Stimulated activated memory B cell treated with anti-CD40 and anti-IgM and Interleukin-4, amounts not matched to agents 10 μg/mL and 1 μg/mL and 100 μg/mL, for 72 hours (primary cell): ENCODE data around the gene GDPD5.

ENCODE experiments used
- ATAC-seq: fragments of 150-1000 bp; cut with Tn5 transposase; 2 replicates; pipeline ENCODE4 v1.10.0; 2021
- H3K27ac Mint-ChIP-seq: one replicate; pipeline ENCODE4 v1.8.0; 2022; ENCODE audit warnings: mild to moderate bottlenecking, mixed read lengths
- H3K27me3 Mint-ChIP-seq: one replicate; pipeline ENCODE4 v1.8.0; 2022; ENCODE audit warnings: mixed read lengths
- H3K36me3 Mint-ChIP-seq: one replicate; pipeline ENCODE4 v1.8.0; 2022; ENCODE audit warnings: mixed read lengths
- H3K4me1 Mint-ChIP-seq: one replicate; pipeline ENCODE4 v1.8.0; 2022; ENCODE audit warnings: mixed read lengths
- H3K4me3 Mint-ChIP-seq: one replicate; pipeline ENCODE4 v1.8.0; 2022; ENCODE audit warnings: mild to moderate bottlenecking, moderate library complexity, mixed read lengths
- H3K9me3 Mint-ChIP-seq: one replicate; pipeline ENCODE4 v1.8.0; 2022; ENCODE audit warnings: mixed read lengths

Gene GDPD5

DNA sequence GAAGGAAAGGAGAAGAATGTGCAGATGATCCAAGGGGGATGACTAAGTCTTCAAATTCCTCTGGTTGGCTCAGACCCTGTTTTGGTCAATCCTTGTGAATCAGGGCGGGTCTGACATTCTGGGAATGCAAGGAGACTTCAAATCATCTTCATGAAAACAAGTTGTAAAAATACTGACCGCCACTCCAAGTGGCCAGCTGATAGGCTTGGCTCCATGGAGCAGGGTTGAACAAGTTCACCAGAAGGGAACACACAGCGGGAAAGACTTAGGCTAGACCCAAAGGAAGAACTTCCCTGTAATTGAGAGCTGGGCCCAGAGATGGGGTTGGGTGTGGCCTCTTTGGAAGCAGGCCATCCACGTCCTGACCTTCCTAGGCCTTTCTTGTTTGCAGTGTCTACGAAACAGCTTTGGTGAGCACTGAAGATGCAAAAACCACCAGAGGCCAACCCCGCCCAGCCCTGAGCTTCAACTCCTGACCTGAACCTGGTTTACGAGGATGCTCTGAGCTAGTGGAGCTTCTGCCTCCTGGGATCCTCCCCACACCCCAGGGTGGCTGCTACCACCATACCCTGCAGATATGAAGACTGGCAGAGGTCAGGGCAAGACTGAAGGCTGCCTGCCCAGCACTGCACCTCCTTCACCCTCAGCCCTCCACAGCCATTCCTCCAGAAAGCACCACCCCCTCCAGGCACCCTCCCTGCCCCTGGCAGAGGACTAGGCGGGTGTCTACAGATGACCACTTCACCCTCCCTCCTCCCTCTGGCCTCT is 26.1 kb downstream of the GDPD5 start:
- H3K27ac Mint-ChIP-seq = no peak overlapping the region
- ATAC-seq = peak; percentile 6
- H3K36me3 Mint-ChIP-seq = no peaks in the 10 kb centered on the region
- H3K4me3 Mint-ChIP-seq = no peak overlapping the region
- no peaks in the 10 kb centered on the region for H3K9me3 Mint-ChIP-seq
- H3K27me3 Mint-ChIP-seq = no peaks in the 10 kb centered on the region
- H3K4me1 Mint-ChIP-seq = peaks cover 57% of the 10 kb centered on the region

DNA sequence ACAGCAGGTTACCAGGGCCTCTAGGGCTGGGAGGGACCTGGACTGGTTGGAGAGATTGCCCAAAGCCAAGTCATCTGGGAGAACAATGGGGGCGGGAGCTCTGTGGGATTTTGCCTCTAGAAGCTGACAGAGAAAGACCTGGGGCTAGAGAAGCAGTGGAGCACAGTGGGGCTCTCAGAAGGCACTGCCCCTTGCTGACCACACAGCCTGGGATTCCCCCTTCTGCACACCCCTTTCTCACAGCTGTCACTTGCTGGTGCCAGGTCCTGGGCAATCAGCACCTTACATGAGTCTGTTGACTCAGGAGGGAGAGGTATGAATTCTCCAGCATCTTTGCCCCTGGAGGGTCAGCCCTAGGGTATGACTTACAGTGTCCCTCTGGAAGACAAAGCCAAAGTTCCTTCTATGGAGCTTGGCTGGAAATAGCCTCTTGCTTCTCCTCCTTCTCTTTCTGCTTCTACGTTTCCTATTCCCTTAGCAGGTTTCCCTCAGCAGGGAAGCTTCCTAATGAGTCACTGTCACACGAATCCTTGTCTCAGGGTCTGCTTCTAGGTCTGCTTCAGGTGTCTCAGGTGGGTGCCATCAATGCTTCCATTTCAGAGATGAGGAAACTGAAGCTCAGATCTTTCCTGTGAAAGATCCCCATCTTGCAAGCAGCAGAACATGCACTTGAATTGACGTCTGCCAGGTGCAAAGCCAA is 27.0 kb downstream of the GDPD5 start:
- no peak for ATAC-seq
- H3K27ac Mint-ChIP-seq = no peak overlapping the region

DNA sequence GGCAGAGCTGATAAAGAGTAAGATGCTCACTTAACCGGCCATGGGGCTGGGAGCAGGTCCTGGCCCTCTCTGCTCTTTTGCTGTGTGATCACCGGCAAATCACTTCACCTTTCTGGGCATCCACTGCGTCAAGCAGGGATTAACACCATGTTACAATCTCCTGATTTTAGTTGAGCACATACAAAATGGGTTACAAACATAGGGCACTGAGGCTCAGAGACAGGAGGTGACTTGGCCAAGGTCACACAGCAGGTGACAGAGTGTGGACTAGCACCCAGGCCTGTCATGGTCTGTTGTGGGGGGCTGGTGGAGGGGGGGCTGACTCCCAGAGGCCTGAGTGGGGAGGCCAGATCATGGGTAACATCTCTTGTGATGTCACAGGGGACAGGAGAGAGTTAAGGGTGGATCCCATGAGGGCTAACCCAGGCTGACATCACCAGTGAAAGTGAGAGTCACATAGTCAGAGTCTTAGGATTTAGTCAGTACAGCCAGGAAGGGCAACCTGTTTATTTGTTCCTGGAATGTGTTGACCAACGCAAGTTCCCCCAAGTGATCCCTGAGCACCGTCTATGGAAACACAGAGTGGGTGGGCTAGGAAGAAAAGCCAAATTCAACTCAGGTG is 27.8 kb downstream of the GDPD5 start:
- H3K4me3 Mint-ChIP-seq = no peak overlapping the region
- peaks cover 46% of the 10 kb centered on the region for H3K4me1 Mint-ChIP-seq
- ATAC-seq = no peak
- H3K27me3 Mint-ChIP-seq = no peaks in the 10 kb centered on the region
- H3K36me3 Mint-ChIP-seq = no peaks in the 10 kb centered on the region
- no peaks in the 10 kb centered on the region for H3K9me3 Mint-ChIP-seq
- H3K27ac Mint-ChIP-seq = no peak overlapping the region

More for the DNA sequence above, 27.0 kb downstream of the GDPD5 start:
- Mint-ChIP-seq H3K36me3 (no peaks in the 10 kb centered on the region), H3K9me3 (no peaks in the 10 kb centered on the region), H3K4me3 (no peak overlapping the region), H3K27me3 (no peaks in the 10 kb centered on the region), H3K4me1 (peaks cover 49% of the 10 kb centered on the region)

DNA sequence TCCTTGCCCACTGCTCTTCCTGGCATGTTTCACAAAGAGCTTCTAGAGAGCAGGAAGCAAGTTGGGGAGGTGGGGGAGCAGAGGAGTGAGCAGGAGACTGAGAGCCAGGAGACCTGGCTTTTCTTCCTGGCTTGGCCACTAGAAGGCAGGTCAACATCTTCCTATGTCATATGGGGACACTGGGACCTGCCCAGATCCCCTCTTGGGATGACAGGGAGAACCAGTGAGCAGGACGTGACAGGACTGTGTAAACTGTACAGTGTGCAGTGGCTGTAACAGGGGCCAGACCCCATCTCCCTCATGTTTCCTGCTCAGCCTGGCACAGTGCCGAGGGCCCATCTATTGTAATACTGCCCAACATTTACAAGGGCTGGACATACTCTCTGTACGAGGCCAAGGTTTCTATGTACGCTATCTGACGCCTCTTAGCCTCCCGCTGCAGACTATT is 29.4 kb downstream of the GDPD5 start:
- Mint-ChIP-seq H3K4me3 (no peak overlapping the region), H3K36me3 (no peaks in the 10 kb centered on the region), H3K4me1 (peaks cover 44% of the 10 kb centered on the region), H3K27me3 (no peaks in the 10 kb centered on the region), H3K9me3 (no peaks in the 10 kb centered on the region), H3K27ac (peak overlapping the region; percentile 48)
- no peak for ATAC-seq

DNA sequence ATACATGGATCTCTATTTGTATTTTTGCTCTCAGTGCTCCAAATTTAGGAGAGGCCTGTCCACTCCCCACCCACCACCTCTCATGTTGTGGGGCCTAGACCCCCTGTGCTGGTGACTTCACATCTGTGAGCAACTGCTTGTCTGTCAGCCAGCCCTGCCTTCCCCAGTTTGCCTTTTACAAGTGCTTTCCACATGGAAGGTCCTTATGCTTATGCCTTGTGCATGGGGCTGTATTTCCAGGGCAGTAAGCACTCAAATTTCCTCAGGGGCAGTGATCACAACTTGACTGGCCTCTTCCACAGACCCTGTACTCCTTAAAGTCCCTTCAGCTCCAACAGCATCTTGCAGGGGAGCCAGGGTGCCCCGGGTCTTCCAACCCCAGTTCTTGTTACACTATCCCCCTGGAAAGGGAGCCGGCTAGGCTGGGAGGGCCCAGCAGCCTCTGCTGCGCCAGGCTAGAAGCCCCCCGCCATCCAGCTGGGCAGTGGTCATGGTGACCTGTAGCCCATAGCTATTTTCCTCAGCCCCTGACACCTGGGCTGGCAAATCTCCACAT is 29.9 kb downstream of the GDPD5 start:
- Mint-ChIP-seq H3K4me1 (peaks cover 42% of the 10 kb centered on the region), H3K9me3 (no peaks in the 10 kb centered on the region), H3K4me3 (no peak overlapping the region), H3K27me3 (no peaks in the 10 kb centered on the region), H3K36me3 (no peaks in the 10 kb centered on the region), H3K27ac (peak overlapping the region; percentile 48)
- no peak for ATAC-seq

DNA sequence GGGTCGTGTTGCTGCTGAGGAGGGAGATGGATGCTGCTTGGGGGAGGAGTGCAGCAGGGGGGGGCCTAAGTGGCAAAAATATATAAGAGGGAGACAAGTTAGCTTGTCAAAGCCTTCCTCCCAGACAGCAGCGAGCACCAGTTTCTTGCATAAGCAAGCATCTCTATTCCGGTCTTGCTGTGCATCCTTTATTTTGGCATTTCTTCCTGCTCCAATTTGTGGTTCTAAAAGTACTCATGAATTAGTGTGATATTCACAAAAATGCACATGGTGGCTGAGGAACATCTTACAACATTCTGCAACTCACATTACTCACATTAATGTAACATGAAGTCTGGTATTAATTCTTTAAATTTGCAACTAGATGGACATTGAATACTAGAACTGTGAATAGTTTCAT is 32.1 kb downstream of the GDPD5 start:
- H3K9me3 Mint-ChIP-seq = no peaks in the 10 kb centered on the region
- peaks cover 3% of the 10 kb centered on the region for H3K36me3 Mint-ChIP-seq
- H3K27me3 Mint-ChIP-seq = no peaks in the 10 kb centered on the region
- H3K4me3 Mint-ChIP-seq = no peak overlapping the region
- H3K4me1 Mint-ChIP-seq = peaks cover 37% of the 10 kb centered on the region
- no peak for ATAC-seq
- peak overlapping the region; percentile 80 for H3K27ac Mint-ChIP-seq

DNA sequence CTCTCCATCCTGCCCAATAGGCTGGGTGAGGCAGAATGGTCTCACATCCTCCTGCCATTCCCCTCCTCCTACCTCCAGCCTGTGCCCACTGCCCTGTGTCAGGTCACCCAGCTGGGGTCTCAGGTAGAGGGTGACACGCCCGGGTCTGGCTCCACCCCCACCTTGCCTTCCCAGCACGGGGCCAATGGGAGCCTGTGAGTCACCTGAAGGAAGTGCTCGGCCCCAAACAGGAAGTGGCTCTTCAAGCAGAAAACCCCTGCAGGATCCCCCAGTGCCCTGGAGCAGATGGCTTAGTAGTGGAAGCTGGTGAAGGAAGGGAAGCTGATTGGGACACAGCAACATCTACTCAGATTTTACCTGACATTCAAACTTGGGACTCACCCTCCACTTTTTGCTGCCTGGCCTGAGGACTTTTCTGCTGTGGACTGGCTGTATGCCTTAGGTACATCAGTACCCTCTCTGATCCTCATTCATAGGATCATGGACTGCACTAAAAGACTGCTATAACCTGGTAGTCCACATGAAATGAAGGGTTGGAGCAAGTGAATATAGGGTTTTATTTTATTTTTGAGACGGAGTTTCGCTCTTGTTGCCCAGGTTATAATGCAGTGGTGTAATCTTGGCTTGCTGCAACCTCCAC is 33.4 kb downstream of the GDPD5 start:
- ATAC-seq = peak; percentile 85
- Mint-ChIP-seq H3K36me3 (peaks cover 6% of the 10 kb centered on the region), H3K27me3 (no peaks in the 10 kb centered on the region), H3K4me1 (peaks cover 31% of the 10 kb centered on the region), H3K9me3 (no peaks in the 10 kb centered on the region), H3K4me3 (peak overlapping the region; percentile 37), H3K27ac (peak overlapping the region; percentile 80)

DNA sequence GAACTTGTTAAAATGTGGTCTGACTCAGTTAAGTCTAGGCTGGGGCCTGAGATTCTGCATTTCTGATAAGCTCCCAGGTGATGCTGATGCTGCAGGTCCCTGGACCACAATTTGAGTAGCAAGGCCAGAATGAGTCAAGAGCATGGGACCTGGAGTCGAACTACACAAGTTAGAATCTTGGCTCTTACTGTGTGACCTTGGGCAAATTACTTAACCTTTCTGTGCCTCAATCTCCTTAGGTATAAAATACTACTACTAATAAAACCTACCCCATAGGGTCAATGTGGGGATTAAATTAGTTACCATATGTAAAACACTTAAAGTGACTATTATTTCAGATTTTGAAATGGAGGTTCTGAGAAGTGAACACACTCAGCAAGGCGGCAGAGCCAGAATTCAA is 34.3 kb downstream of the GDPD5 start:
- no peak overlapping the region for H3K4me3 Mint-ChIP-seq
- H3K27me3 Mint-ChIP-seq = no peaks in the 10 kb centered on the region
- peaks cover 6% of the 10 kb centered on the region for H3K36me3 Mint-ChIP-seq
- no peaks in the 10 kb centered on the region for H3K9me3 Mint-ChIP-seq
- no peak for ATAC-seq
- peaks cover 31% of the 10 kb centered on the region for H3K4me1 Mint-ChIP-seq
- H3K27ac Mint-ChIP-seq = peak overlapping the region; percentile 40

DNA sequence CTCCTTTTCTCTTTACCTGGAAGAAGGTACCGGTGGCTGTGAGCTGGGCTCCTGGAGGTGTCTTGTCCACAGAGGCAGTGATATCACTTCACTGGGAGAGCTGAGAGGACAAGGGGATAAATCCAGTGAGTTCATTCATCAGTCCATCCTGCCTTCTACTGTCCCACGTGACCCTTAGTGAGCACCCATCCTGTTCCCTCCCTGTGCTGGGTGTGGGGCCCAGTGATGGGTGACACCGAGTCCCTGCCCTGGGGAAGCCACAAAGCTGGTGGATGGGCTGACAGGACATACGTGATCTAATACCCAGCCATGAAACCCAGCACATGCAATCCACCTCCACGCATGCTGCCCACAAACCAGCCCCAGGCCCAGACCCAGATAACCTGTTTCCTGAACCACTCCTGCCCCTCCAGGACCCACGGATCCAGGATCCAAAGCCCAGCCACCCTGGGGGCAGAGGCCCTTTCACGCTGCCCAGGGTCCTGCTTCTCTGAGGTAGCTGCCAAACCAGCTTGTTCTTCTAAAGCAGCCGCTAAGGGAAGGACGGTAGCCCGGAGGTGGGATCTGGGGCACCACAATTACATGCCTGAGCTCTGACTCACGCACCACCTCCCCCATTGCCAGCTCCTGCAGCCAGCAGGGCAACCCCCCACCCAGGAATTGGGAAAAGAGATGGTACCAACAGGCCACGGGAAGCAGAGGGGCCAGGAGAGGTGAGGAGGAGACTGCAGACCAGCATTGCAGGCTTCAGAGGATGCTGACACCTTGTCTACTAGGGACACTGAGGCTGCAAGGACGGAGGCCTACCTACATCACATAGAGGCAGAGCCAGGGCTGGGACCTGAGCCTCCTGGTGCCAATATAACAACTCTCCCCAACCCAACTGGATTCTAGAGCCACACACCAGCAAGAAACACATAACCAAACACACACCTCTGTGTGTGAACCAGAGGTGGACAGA is 35.2 kb downstream of the GDPD5 start:
- ATAC-seq = no peak
- peak overlapping the region; percentile 40 for H3K27ac Mint-ChIP-seq
- no peaks in the 10 kb centered on the region for H3K27me3 Mint-ChIP-seq
- H3K36me3 Mint-ChIP-seq = peaks cover 6% of the 10 kb centered on the region
- no peaks in the 10 kb centered on the region for H3K9me3 Mint-ChIP-seq
- H3K4me1 Mint-ChIP-seq = peaks cover 25% of the 10 kb centered on the region
- H3K4me3 Mint-ChIP-seq = no peak overlapping the region

DNA sequence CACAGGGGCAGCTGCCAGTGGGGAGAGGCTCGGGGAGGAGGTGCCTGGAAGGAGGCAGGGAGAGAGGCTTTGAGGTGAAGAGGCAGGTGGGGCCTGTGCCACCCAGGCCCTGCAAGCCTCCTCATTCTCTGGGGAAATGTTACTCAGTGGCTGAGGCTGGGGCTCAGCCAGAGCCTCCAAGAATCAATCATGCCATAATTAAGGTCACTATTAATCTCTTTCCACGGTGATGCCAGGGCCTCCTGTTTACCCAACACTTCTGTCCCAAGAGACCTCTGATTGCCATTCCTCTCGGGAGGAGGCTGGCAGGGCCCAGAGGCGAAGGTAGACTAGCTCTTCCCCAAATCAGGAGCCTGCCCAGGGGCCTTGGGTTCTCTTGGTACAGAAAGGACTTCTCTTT is 38.4 kb downstream of the GDPD5 start:
- Mint-ChIP-seq H3K27ac (no peak overlapping the region), H3K4me3 (no peak overlapping the region), H3K9me3 (no peaks in the 10 kb centered on the region), H3K36me3 (peaks cover 10% of the 10 kb centered on the region), H3K4me1 (peaks cover 18% of the 10 kb centered on the region), H3K27me3 (no peaks in the 10 kb centered on the region)
- no peak for ATAC-seq

DNA sequence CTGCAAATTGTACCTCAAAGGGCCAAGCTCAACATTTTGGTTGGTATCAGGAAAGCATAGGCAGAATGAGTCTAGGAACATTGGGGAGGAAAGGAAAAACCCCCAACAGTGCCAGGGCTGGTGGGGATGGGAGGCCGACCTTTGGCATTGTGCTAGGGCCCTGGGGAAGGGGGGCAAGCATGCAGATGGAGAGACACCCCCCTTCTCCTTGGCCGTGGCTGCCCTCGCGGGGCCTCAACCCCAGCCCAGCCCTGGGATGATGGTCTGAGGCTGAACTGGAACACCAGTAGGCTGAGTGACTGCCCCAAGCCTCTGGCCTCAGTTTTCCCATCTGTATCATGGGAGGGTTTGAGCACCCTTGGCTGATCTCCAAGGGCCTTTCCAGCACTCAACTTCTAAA is 40.0 kb downstream of the GDPD5 start:
- no peaks in the 10 kb centered on the region for H3K27me3 Mint-ChIP-seq
- H3K4me3 Mint-ChIP-seq = no peak overlapping the region
- peaks cover 13% of the 10 kb centered on the region for H3K36me3 Mint-ChIP-seq
- ATAC-seq = no peak
- H3K4me1 Mint-ChIP-seq = peaks cover 12% of the 10 kb centered on the region
- H3K27ac Mint-ChIP-seq = no peak overlapping the region
- H3K9me3 Mint-ChIP-seq = no peaks in the 10 kb centered on the region

DNA sequence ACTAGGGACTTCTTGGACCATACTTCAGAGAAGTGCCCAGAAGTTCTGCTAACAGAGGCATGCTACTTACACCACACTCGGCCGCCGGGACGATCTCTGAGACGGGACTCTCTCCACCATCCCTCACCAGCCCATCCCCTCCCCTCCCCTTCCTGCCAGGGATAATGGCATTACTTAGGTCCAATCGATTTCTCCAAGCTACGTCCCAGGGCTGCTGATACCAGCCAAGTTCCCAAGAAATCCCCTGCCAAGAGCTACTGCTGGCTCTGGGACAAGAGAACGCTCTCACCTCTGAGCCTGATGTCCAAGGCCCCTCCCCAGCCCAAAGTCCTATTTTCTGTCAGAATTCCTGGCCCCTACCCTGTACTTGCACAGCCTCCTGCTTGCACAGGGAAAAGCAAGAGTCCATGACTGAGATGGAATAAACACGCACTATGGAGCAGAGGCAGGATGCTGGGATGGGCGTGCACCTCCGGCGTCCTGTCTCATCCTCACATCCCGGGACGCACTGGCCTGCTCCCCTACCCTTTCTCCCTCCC is 42.7 kb downstream of the GDPD5 start:
- H3K9me3 Mint-ChIP-seq = no peaks in the 10 kb centered on the region
- no peak overlapping the region for H3K27ac Mint-ChIP-seq
- peaks cover 13% of the 10 kb centered on the region for H3K4me1 Mint-ChIP-seq
- no peak for ATAC-seq
- no peaks in the 10 kb centered on the region for H3K27me3 Mint-ChIP-seq
- no peak overlapping the region for H3K4me3 Mint-ChIP-seq
- H3K36me3 Mint-ChIP-seq = peaks cover 7% of the 10 kb centered on the region

DNA sequence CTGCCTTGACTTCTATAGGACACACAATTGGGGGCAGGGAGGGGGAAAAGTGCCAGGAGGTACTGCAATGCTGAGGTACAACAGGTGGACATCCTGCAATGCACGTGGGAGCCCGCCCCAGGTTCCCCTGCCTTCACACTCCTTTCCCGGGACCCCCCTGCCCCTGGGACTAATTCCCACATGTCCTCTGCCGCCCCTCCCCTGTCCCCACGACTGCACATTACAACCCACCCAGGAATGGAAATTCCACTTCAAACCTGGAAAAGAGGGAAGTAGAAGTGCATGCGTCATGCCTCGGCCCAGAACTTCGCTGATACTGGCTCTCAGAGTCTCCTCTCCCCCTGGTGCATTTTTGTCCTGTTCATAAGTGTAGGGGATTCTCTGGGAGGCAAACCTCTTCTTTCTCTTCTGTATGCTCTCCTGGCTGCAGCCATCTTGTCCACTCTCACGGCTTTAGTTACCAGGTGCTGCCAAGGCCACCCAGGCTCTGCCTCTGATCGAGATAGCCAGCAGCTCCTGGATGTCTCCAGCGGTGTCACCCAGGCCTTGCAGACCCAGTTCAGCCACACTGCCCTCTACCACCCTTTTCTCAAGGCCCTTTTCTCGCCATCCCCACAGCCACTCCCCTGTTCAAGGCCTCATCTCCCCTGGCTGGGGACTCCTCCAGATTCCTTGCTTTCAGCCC is 43.7 kb downstream of the GDPD5 start:
- Mint-ChIP-seq H3K27ac (peak overlapping the region; percentile 13), H3K4me3 (no peak overlapping the region), H3K4me1 (peaks cover 13% of the 10 kb centered on the region), H3K9me3 (no peaks in the 10 kb centered on the region), H3K27me3 (no peaks in the 10 kb centered on the region), H3K36me3 (peaks cover 7% of the 10 kb centered on the region)
- no peak for ATAC-seq
